Skeletal muscle satellite cell (primary cell): ENCODE measurements around the gene CAPN2.
A peak's percentile ranks its signal among the peaks of the same experiment; 100 is the strongest.

Experiments used
- H3K27me3 ChIP-seq: 2 replicates; pipeline ENCODE4 v1.7.0; 2013; ENCODE audit warnings: low read length; ENCODE audit not compliant: control insufficient read depth, insufficient read depth
- H3K36me3 ChIP-seq: 2 replicates; pipeline ENCODE4 v1.7.0; 2013; ENCODE audit warnings: mild to moderate bottlenecking, control low read depth, low read length; ENCODE audit not compliant: insufficient read depth
- H3K4me1 ChIP-seq: 2 replicates; pipeline ENCODE4 v1.7.0; 2013; ENCODE audit warnings: low read length; ENCODE audit not compliant: control insufficient read depth, insufficient read depth
- H3K4me2 ChIP-seq: 2 replicates; pipeline ENCODE4 v1.7.0; 2013; ENCODE audit warnings: mild to moderate bottlenecking, low read length
- H3K4me3 ChIP-seq: 2 replicates; pipeline ENCODE4 v1.7.0; 2013; ENCODE audit warnings: low read length
- H3K9ac ChIP-seq: 2 replicates; pipeline ENCODE4 v1.7.0; 2013; ENCODE audit warnings: mild to moderate bottlenecking, low read depth, low read length, moderate library complexity
- H3K9me3 ChIP-seq: replicated peaks from 2 replicates; pipeline ENCODE4 v1.7.0; 2013; ENCODE audit warnings: mild to moderate bottlenecking, control low read depth, low read length

Gene CAPN2

DNA sequence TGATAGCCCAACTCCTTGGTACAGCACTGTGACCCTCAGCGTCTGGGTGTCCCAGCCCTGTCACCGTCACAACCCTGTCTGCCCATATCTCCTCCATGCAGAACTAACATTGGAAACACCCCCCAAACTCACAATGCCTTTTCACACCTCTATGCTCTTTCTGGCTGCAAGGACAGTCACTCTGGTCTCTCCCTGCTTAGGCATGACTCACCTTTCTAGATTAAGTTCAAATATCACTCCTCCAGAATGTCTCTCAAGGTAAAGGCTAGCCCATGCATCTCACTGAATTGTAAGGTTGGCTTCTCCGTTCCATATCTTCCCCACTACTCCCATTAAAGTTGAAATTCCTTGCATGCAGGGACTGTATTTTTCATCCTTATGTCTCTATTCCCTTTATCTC, 29.8 kb upstream of the CAPN2 start:
- H3K4me3 ChIP-seq, result no peak overlapping the region
- H3K4me1 ChIP-seq, result peaks cover 4% of the 10 kb centered on the region
- H3K9ac ChIP-seq, result no peak overlapping the region
- H3K4me2 ChIP-seq, result no peak overlapping the region
- no peaks in the 10 kb centered on the region for H3K36me3 ChIP-seq
- peaks cover 36% of the 10 kb centered on the region for H3K27me3 ChIP-seq
- H3K9me3 ChIP-seq, result no peaks in the 10 kb centered on the region

DNA sequence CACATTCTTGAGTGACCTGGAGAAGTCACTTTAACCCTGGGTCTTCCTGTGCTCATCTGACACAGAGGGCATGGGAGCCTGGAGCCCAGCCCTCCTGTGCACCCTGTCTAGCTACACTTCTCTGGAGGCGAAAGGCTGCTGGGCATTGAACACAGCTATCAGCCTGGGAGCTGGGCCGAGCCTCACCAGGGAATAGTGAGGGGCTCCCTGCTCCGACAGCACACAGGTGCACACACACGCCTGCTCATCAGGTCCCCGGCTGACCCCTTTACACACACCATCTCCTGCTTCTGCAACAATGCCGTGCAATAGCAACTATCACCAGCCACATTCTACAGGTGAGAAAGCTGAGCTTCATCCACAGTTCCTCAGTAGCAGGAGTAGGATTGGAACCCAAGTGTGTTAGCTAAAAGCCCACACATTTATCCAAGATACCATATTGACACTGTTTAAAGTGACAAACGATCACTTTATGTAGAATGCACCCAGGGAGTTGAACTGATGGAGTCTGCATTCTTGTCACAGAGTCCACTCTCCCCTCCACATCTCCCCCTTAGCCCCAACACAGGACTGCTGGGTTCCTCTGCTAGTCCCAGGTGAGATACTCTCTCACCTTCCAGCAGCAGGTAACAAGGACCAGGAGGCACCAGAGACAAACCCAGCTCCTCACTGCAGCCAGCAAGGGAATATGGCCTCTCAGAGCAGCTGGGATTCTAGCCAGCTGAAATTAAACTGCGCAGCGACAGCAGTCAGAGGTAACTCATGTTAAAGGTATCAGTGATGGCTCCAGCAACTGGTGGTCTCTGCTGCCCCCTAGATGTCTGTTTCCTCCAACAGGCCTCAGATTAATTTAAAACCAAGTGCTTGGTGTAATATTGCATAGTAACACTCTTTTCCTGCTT, 28.5 kb upstream of the CAPN2 start:
- Histone ChIP-seq H3K4me3 (no peak overlapping the region), H3K9ac (no peak overlapping the region), H3K36me3 (no peaks in the 10 kb centered on the region), H3K27me3 (peaks cover 37% of the 10 kb centered on the region), H3K4me2 (no peak overlapping the region), H3K9me3 (no peaks in the 10 kb centered on the region), H3K4me1 (peaks cover 4% of the 10 kb centered on the region)

DNA sequence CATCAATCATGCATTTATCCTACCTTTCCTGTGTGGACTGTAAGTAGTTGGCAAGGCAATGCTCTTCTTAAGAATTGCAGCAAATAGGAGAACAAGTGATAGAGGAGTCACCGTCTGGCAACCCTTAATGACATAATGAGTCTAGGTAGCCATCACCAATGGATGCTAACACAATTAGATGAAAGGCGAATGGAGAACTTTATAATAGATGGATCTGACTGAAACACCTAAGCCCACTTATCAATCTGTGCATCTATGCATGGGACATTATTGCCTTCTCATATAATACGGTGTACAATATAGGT, 27.9 kb upstream of the CAPN2 start:
- no peak overlapping the region for H3K4me3 ChIP-seq
- H3K36me3 ChIP-seq, result no peaks in the 10 kb centered on the region
- H3K27me3 ChIP-seq, result peaks cover 41% of the 10 kb centered on the region
- H3K4me1 ChIP-seq, result peaks cover 4% of the 10 kb centered on the region
- H3K9ac ChIP-seq, result no peak overlapping the region
- no peak overlapping the region for H3K4me2 ChIP-seq
- no peaks in the 10 kb centered on the region for H3K9me3 ChIP-seq

DNA sequence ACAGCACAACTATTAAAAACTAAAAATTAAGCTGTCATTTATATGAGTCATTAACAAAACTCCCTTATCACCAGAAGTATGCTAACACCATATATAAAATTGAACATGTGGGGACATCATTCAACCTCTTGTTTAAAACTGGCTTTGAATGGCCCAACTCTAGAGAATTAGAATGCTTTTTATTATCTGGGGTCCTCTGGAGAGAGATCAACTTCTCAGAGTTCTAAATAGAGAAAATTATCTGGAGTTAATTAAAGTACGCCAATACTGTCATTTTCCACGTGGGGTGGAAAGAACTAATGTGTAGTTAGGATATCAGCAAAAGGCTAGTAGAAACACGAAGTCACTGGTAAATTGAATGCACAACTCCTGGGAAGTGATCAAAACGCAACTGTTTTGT, 21.2 kb upstream of the CAPN2 start:
- Histone ChIP-seq H3K27me3 (peaks cover 18% of the 10 kb centered on the region), H3K9me3 (no peaks in the 10 kb centered on the region), H3K4me1 (no peaks in the 10 kb centered on the region), H3K9ac (no peak overlapping the region), H3K4me2 (no peak overlapping the region), H3K36me3 (no peaks in the 10 kb centered on the region), H3K4me3 (no peak overlapping the region)

DNA sequence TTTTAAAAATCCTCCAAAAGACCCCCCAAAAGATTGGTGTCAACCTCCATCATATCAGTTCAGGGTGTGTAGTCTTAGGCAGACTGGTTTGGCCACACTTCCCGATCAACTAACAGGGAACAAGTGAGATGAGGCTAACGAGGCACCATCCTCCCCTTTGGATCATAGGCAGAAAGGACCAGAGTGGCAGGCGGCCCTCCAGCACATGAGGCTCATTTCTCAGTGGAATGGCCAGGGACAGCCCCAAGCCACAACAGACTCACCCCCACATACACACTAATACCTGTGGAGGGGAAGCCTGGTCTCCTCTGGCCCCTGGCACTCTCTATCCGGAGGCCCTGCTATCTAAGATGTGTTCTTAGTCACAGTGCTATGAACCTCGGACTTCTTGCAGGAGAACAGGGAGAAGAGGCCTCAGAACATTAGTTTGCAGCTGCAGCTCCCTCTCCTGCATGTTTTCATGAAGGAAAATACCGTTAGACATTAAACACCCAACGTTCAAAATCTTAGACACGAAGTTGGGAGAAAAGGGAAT, 17.3 kb upstream of the CAPN2 start:
- Histone ChIP-seq H3K9me3 (no peaks in the 10 kb centered on the region), H3K4me1 (peaks cover 8% of the 10 kb centered on the region), H3K4me3 (no peak overlapping the region), H3K36me3 (no peaks in the 10 kb centered on the region), H3K27me3 (peaks cover 4% of the 10 kb centered on the region), H3K4me2 (no peak overlapping the region), H3K9ac (no peak overlapping the region)

DNA sequence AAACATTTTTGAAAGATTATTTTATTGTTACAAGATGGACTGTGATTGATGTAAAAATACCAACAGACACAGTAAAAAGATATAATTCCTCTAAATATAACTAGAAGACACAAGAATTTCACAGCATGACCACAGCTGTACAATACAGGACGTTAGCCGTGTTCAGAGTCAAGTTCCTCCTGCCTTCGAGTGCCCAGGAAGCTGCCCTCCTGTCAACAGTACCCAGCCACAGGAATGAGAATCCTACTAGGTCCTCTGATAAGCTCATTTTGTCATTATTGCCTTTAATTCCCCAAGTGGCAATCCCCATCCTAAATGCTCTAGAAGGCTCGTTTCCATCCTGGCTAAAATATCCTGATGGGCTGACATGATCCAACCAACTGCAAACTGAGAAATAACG, 16.4 kb upstream of the CAPN2 start:
- Histone ChIP-seq H3K4me2 (no peak overlapping the region), H3K4me3 (no peak overlapping the region), H3K27me3 (peaks cover under 1% of the 10 kb centered on the region), H3K9ac (no peak overlapping the region), H3K36me3 (no peaks in the 10 kb centered on the region), H3K4me1 (peaks cover 17% of the 10 kb centered on the region), H3K9me3 (no peaks in the 10 kb centered on the region)

DNA sequence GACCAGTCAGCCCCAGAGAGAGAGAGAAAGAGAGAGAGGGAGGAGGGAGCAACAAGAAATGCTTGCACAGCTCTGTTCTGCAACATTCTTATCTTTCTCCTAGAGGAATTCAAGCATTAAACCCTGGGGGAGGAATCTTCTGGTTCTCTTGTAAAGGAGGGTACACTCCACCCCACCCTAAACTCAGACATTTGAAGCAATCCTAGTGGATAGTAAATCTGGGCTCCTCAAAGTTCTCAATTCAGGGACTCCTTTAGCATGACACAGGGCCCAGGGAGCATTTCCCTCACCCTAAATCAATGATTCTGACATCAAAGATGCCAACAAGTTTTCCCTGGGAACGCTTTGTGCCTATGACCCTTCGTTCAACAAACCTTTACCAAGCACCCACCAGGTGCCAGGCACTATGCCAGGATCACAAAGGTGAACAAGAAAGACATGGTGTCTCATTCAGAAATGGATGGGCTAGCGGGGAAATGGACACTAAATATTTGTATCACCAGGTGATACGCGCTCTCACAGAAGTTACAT, 11.9 kb upstream of the CAPN2 start:
- Histone ChIP-seq H3K4me3 (peak overlapping the region; percentile 31), H3K9ac (peak overlapping the region; percentile 85), H3K36me3 (no peaks in the 10 kb centered on the region), H3K4me1 (peaks cover 54% of the 10 kb centered on the region), H3K4me2 (peak overlapping the region; percentile 87), H3K9me3 (no peaks in the 10 kb centered on the region), H3K27me3 (no peaks in the 10 kb centered on the region)

DNA sequence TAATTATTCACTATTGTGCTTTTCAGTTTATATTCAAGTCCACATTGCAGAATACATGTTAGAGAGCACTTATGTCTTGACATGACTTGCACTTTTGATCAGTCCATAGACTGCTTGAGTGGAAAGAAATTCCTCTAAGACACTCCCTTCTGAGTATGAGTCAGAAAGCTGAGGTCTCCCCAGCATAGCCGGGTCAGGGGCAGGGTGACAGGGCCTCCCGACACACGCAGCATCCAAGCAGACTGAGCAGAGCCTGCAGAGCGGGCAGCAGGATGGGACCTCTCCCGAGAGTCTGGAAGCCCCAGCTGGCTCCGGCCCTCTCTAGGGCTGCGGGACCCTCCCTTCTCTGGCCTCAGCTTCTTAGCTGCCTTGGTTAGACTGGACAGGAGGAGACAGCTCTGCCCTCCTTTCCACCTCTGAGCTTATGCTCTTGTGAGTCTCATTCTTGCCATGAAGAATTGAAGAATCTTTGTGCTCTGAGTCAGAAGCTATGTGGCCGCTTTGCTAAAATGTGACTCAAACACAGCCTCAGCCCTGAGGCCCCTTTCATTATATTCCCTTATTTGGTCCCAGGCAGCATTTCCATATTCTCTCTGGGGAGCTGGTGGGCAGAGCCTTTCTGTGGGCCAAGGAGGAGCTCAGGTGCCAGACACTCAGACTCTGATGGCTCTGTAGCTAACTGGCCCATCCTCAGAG, 11.2 kb upstream of the CAPN2 start:
- H3K36me3 ChIP-seq, result no peaks in the 10 kb centered on the region
- peak overlapping the region; percentile 54 for H3K4me3 ChIP-seq
- H3K4me2 ChIP-seq, result peak overlapping the region; percentile 87
- peaks cover 60% of the 10 kb centered on the region for H3K4me1 ChIP-seq
- H3K9me3 ChIP-seq, result no peaks in the 10 kb centered on the region
- peak overlapping the region; percentile 85 for H3K9ac ChIP-seq
- H3K27me3 ChIP-seq, result no peaks in the 10 kb centered on the region

DNA sequence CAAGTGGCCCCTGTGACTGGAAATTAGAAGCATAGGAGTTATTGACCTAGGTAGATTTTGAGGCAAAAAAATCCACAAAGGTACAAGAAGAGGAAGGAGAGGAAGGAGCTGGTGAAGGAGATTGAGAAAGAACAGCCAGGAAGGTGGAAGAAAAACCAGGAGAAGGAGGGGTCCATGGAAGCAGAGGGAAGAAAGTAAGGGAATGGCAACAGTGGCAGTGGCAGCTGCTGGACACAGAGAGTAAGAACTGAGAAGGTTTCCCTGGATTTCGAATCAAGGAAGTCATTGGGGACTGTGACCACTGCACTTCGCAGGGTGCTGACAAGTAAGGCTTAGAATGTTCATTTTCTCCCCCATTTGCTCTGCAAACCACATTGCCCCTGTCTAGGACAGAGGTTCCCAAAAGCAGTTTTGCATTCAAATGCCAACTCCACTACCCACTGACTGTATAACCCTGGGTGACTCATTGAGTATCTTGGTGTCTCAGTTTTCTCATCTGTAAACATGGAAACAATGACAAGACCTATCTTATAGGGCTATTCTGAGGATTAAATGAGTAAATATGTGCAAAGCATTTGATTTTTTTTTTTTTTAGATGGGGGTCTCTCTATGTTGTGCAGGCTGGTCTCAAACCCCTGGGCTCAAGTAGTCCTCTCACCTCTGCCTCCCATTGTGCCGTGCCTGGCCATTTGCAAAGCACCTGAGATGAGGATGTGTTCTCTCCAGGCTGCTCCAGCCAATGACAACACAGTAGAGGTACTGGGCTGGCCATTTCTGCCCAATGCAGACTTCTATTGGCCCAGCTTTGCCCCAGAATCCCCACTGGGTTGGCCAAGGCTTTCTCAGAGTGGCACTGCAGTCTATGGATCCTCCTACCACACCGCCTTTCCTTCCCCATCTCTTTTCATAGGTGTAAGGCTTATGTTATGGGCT, 9.3 kb upstream of the CAPN2 start:
- Histone ChIP-seq H3K27me3 (no peaks in the 10 kb centered on the region), H3K36me3 (no peaks in the 10 kb centered on the region), H3K4me3 (peak overlapping the region; percentile 43), H3K9ac (peak overlapping the region; percentile 74), H3K4me2 (peak overlapping the region; percentile 77), H3K4me1 (peaks cover 78% of the 10 kb centered on the region), H3K9me3 (no peaks in the 10 kb centered on the region)

DNA sequence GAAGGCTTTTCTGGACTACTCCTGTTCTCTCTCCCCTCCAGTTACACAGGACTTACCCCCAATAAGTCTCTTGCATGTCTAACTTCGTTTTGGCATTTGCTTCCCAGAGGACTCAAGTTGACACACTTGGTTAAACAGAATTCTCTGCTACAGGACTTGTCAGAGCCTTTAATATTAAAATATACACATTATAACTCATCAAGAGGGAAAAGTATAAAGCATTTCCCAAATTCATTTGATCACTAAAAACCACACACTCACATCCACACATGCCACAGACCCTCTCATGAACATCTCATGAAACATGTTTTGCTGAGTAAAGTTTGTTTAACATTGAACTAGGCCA, 8.7 kb upstream of the CAPN2 start:
- H3K4me2 ChIP-seq, result peak overlapping the region; percentile 77
- H3K9ac ChIP-seq, result no peak overlapping the region
- H3K4me3 ChIP-seq, result no peak overlapping the region
- no peaks in the 10 kb centered on the region for H3K27me3 ChIP-seq
- no peaks in the 10 kb centered on the region for H3K9me3 ChIP-seq
- H3K36me3 ChIP-seq, result no peaks in the 10 kb centered on the region
- H3K4me1 ChIP-seq, result peaks cover 84% of the 10 kb centered on the region
